ENCODE results near the gene KRT12. TPM values are rescaled to one million over a fixed set of nuclear protein-coding genes. Genes with fewer than 3 reads are reported as not detected.

Gene KRT12
- total and polyA plus RNA-seq, 8 donors, result not detected

- DNase-seq, result no peak
- Histone ChIP-seq H3K27ac (no peak overlapping the region), H3K4me3 (no peak overlapping the region), H3K36me3 (no peaks in the 10 kb centered on the region), H3K4me1 (no peaks in the 10 kb centered on the region), H3K27me3 (no peaks in the 10 kb centered on the region), H3K9me3 (no peaks in the 10 kb centered on the region)
- TF ChIP-seq CTCF (IDR thresholded peaks at IDR 0.05), result no peak
- FAIRE-seq, result no peak
- WGBS, 2 donors, result 79 to 84% methylated on average over 7 of the region's 7 CpGs
- ATAC-seq, result no peak
- intact Hi-C loops (cut with DNase I), result no loop called here
These were observed 39.1 kb downstream of the KRT12 start for GRCh38 chr17:40827746-40828453.

GRCh38 chr17:40825599-40825998 lies 41.4 kb downstream of the KRT12 start:
- ATAC-seq (no peak), DNase-seq (no peak), FAIRE-seq (no peak)
- no peak overlapping the region for H3K4me3 ChIP-seq
- no peak for TF ChIP-seq CTCF (IDR thresholded peaks at IDR 0.05)
- no peaks in the 10 kb centered on the region for H3K36me3 ChIP-seq
- WGBS, 2 donors, result 85 to 95% methylated on average over 2 of the region's 2 CpGs
- H3K27ac ChIP-seq, result no peak overlapping the region
- intact Hi-C loops (cut with DNase I), result no loop called here
- H3K27me3 ChIP-seq, result no peaks in the 10 kb centered on the region
- peaks cover 0 to 3% (median 0%) of the 10 kb centered on the region in 3 donors for H3K4me1 ChIP-seq
- H3K9me3 ChIP-seq, result no peaks in the 10 kb centered on the region

GRCh38 chr17:40824015-40824832 lies 42.8 kb downstream of the KRT12 start:
- Histone ChIP-seq H3K4me3 (no peak overlapping the region), H3K9me3 (no peaks in the 10 kb centered on the region), H3K27ac (no peak overlapping the region), H3K4me1 (peaks cover 0 to 9% (median 0%) of the 10 kb centered on the region in 3 donors), H3K36me3 (no peaks in the 10 kb centered on the region), H3K27me3 (no peaks in the 10 kb centered on the region)
- WGBS, 2 donors, result 84 to 97% methylated on average over 1 of the region's 1 CpG
- no peak for TF ChIP-seq CTCF (IDR thresholded peaks at IDR 0.05)
- no peak for ATAC-seq
- no peak for FAIRE-seq
- intact Hi-C loops (cut with DNase I), result no loop called here
- DNase-seq, result no peak

- H3K27me3 ChIP-seq, result no peaks in the 10 kb centered on the region
- no peak within 1 kb of the TSS for H3K27ac ChIP-seq
- intact Hi-C loops (cut with DNase I), result no loop called here
- no peaks in the 10 kb centered on the region for H3K36me3 ChIP-seq
- ATAC-seq, result no peak
- no peak for TF ChIP-seq CTCF (IDR thresholded peaks at IDR 0.05)
- DNase-seq, result no peak
- no peak for FAIRE-seq
- H3K9me3 ChIP-seq, result no peaks in the 10 kb centered on the region
- WGBS, 2 donors, result 94 to 95% methylated on average over 7 of the region's 7 CpGs
- H3K4me3 ChIP-seq, result no peak within 1 kb of the TSS
- peaks cover 0 to 18% (median 8%) of the 10 kb centered on the region in 3 donors for H3K4me1 ChIP-seq
These were observed 44.8 kb downstream of the KRT12 start, which contains the start of gene KRT10 for GRCh38 chr17:40822132-40822812. TSS of gene KRT10 (minus strand) at chr17:40822614. CDS start at chr17:40822585, 29 bp downstream.
